GM12864 (cell line): Measurements from ENCODE around the gene PHLDA2.
"Not testable (repeated sequence)": the region's sequence is repeated elsewhere in the genome, so short reads cannot be mapped to it uniquely, and the experiment has no call there.

Source experiments
- DNase-seq: peaks from one replicate; pipeline ENCODE4 v3.0.0-alpha.2; 2011; ENCODE audit warnings: low read depth
- H3K4me3 ChIP-seq: 2 replicates; pipeline ENCODE4 v1.5.1; 2011; ENCODE audit warnings: mild to moderate bottlenecking, low read depth, low read length, control low read depth
- CTCF ChIP-seq: IDR thresholded peaks from 2 replicates; pipeline ENCODE4 v1.5.1; 2011; ENCODE audit warnings: low read depth, mild to moderate bottlenecking, moderate library complexity, low read length, control low read depth, inconsistent platforms; ENCODE audit errors: missing control alignments

Gene PHLDA2

GRCh38 chr11:2912498-2912897, 16.7 kb downstream of the PHLDA2 start:
- TF ChIP-seq CTCF = no peak
- no peak for DNase-seq
- H3K4me3 ChIP-seq = no peak overlapping the region

GRCh38 chr11:2911785-2912391, 17.3 kb downstream of the PHLDA2 start:
- no peak for DNase-seq
- H3K4me3 ChIP-seq = no peak overlapping the region
- TF ChIP-seq CTCF = no peak

- no peak for DNase-seq
- no peak overlapping the region for H3K4me3 ChIP-seq
- TF ChIP-seq CTCF = no peak
These were observed 18.0 kb downstream of the PHLDA2 start for GRCh38 chr11:2911088-2911784.

- H3K4me3 ChIP-seq = no peak overlapping the region
- no peak for TF ChIP-seq CTCF
- DNase-seq = no peak
These were observed 18.7 kb downstream of the PHLDA2 start for GRCh38 chr11:2910401-2910955.

GRCh38 chr11:2909133-2909902, 19.9 kb downstream of the PHLDA2 start:
- TF ChIP-seq CTCF = no peak
- no peak for DNase-seq
- H3K4me3 ChIP-seq = no peak overlapping the region

GRCh38 chr11:2908130-2908529, 21.1 kb downstream of the PHLDA2 start:
- DNase-seq = no peak
- TF ChIP-seq CTCF = no peak
- H3K4me3 ChIP-seq = no peak overlapping the region

- DNase-seq, H3K4me3 ChIP-seq: not testable (repeated sequence)
These were observed 23.9 kb downstream of the PHLDA2 start for GRCh38 chr11:2905299-2905698.
